ENCODE results near the gene VIPAS39. TPM values are rescaled to one million over a fixed set of nuclear protein-coding genes. Genes with fewer than 3 reads are reported as not detected.

Gene VIPAS39
- total RNA-seq, 2 donors from 2014 or later = 6.3 to 17.1 TPM

GRCh38 chr14:77457115-77457521, 283 bp downstream of the VIPAS39 start:
- Histone ChIP-seq H3K4me1 (peaks cover 20% of the 10 kb centered on the region), H3K36me3 (replicated peaks in 1 of 2; ENCODE audit: insufficient read depth in 1 of 2, low read depth in 2 of 2) (peaks cover 0 to 8% of the 10 kb centered on the region in 2 donors), H3K9me3 (no peaks in the 10 kb centered on the region), H3K27ac (peak overlapping the region in 3 of 4 donors; percentile 92 to 96 (median 94)), H3K4me3 (peak overlapping the region; percentile 92 to 94), H3K27me3 (no peaks in the 10 kb centered on the region)
- ATAC-seq (peak; percentile 8), DNase-seq (peak in 1 of 4 donors; percentile 18)
- intact Hi-C loops (cut with DNase I) = loop anchor here (10.0 kb wide), 1 partner anchor 72 kb away; no protein-coding TSS in a partner anchor
- TF ChIP-seq CTCF (IDR thresholded peaks at IDR 0.05) = no peak
- 0 to 1% methylated on average over 14 to 18 of the region's 18 CpGs for WGBS, 2 donors

DNA sequence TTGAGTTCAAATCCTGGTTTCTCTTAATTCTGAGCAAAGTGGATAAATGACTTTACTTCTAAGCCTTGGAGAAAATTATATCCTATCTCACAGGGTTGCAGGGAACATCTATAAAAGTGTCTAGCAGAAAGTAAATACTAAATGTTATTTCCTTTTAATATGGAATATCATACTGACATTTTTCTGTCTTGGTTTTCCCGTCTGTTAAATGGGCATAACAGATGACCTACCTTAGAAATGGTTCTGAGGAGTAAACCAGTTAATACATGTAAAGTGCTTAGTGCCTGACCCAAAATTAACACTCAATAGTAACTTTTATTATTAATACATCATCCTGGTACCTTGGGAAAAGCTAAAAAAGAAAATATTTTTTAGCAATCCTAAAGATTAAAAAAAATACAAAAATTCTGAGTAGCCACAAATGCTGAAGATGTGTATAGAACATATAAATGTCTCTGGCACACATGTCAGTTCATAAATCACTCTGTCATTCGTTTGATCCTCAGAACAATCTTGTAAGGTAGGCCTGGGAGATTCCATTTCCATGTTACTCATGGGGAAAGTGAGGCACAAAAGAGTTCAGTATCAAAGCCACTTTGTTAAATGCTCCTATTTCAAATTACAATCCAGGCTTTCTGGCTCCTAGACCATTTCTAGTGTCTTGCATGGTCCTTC, 1.3 kb downstream of the VIPAS39 start:
- Histone ChIP-seq H3K27me3 (no peaks in the 10 kb centered on the region), H3K9me3 (no peaks in the 10 kb centered on the region), H3K36me3 (replicated peaks in 1 of 2; ENCODE audit: insufficient read depth in 1 of 2, low read depth in 2 of 2) (peaks cover 0 to 6% of the 10 kb centered on the region in 2 donors), H3K4me3 (no peak overlapping the region), H3K4me1 (peaks cover 20% of the 10 kb centered on the region), H3K27ac (no peak overlapping the region)
- intact Hi-C loops (cut with DNase I) = loop anchor here (10.0 kb wide), 1 partner anchor 71 kb away; no protein-coding TSS in a partner anchor
- 53 to 54% methylated on average over 2 of the region's 2 CpGs for WGBS, 2 donors
- TF ChIP-seq POLR2A (IDR thresholded peaks at IDR 0.05) = no peak
- TF ChIP-seq CTCF (IDR thresholded peaks at IDR 0.05) = no peak
- ATAC-seq (no peak), DNase-seq (no peak)

GRCh38 chr14:77442196-77442595, 15.2 kb downstream of the VIPAS39 start:
- WGBS, 2 donors = 73 to 86% methylated on average over 2 of the region's 2 CpGs
- Histone ChIP-seq H3K27me3 (no peaks in the 10 kb centered on the region), H3K27ac (no peak overlapping the region), H3K36me3 (replicated peaks in 1 of 2; ENCODE audit: insufficient read depth in 1 of 2, low read depth in 2 of 2) (peaks cover 8 to 17% of the 10 kb centered on the region in 2 donors), H3K9me3 (no peaks in the 10 kb centered on the region), H3K4me1 (no peaks in the 10 kb centered on the region), H3K4me3 (no peak overlapping the region)
- no peak for TF ChIP-seq CTCF (IDR thresholded peaks at IDR 0.05)
- no peak for TF ChIP-seq POLR2A (IDR thresholded peaks at IDR 0.05)
- DNase-seq (no peak), ATAC-seq (no peak)
- intact Hi-C loops (cut with DNase I) = no loop called here

DNA sequence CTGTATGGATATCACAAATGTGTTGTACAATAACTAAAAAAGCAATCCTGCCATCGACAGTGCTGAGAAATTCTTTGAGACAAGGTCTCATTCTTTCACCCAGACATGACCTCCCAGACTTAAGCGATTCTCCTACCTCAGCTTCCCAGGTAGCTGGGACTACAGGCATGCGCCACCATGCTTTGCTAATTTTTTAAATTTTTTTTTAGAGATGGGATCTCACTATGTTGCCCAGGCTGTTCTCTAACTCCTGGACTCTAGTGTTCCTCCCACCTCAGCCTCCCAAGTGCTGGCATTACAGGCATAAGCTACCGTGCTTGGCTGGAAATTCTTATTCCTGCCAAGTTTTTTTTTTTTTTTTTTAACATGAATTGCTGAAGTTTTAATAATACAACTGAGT, 17.5 kb downstream of the VIPAS39 start:
- ATAC-seq (no peak), DNase-seq (no peak)
- Histone ChIP-seq H3K27ac (no peak overlapping the region), H3K9me3 (no peaks in the 10 kb centered on the region), H3K27me3 (no peaks in the 10 kb centered on the region), H3K4me1 (no peaks in the 10 kb centered on the region), H3K4me3 (no peak overlapping the region), H3K36me3 (replicated peaks in 1 of 2; ENCODE audit: insufficient read depth in 1 of 2, low read depth in 2 of 2) (peaks cover 8 to 23% of the 10 kb centered on the region in 2 donors)
- 91 to 92% methylated on average over 4 of the region's 4 CpGs for WGBS, 2 donors
- intact Hi-C loops (cut with DNase I) = no loop called here
- TF ChIP-seq CTCF (IDR thresholded peaks at IDR 0.05) = no peak
- TF ChIP-seq POLR2A (IDR thresholded peaks at IDR 0.05) = no peak

DNA sequence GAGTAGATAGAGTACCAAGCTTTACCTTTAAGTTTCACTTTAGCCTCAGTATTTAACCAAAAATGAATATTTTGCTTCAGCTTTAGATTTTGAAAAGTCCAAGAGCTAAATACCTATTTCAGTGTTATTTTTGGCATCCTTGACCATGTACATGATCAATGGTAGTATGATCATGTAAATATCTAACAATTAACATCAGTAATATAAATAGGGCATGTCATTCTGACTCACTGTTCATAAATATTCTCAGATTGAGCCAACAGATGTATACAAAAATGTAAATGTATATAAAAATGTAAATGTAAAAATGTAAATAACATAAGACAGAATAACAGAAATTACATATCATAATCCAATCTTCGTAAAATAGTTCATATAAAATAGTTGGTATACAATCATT, 18.8 kb downstream of the VIPAS39 start:
- Histone ChIP-seq H3K9me3 (no peaks in the 10 kb centered on the region), H3K4me3 (no peak overlapping the region), H3K4me1 (no peaks in the 10 kb centered on the region), H3K36me3 (replicated peaks in 1 of 2; ENCODE audit: insufficient read depth in 1 of 2, low read depth in 2 of 2) (peaks cover 8 to 30% of the 10 kb centered on the region in 2 donors), H3K27ac (no peak overlapping the region), H3K27me3 (no peaks in the 10 kb centered on the region)
- no peak for DNase-seq
- intact Hi-C loops (cut with DNase I) = no loop called here
- no peak for ATAC-seq
- 91 to 93% methylated on average over 1 of the region's 1 CpG for WGBS, 2 donors
- TF ChIP-seq CTCF (IDR thresholded peaks at IDR 0.05) (no peak), POLR2A (IDR thresholded peaks at IDR 0.05) (no peak)

Data from body of pancreas (tissue), 4 donors.